ENCODE data around the gene AGPS. TPM values are rescaled to one million over a fixed set of nuclear protein-coding genes. Genes with fewer than 3 reads are reported as not detected.
"Not testable (repeated sequence)": the region's sequence is repeated elsewhere in the genome, so short reads cannot be mapped to it uniquely, and the experiment has no call there.

Gene AGPS
- total RNA-seq, 3 donors from 2014 or later, result 28.2 to 30.6 (median 28.5) TPM

- Histone ChIP-seq H3K27ac (no peak overlapping the region), H3K9me3 (no peaks in the 10 kb centered on the region), H3K4me3 (no peak overlapping the region), H3K27me3 (no peaks in the 10 kb centered on the region), H3K4me1 (peaks cover 0 to 7% of the 10 kb centered on the region in 2 donors), H3K36me3 (no peaks in the 10 kb centered on the region)
- TF ChIP-seq POLR2A (IDR thresholded peaks at IDR 0.05) (no peak), CTCF (IDR thresholded peaks at IDR 0.05) (no peak), POLR2AphosphoS5 (IDR thresholded peaks at IDR 0.05) (no peak)
- DNase-seq (ENCODE audit: low spot score in 2 of 2), result no peak
- intact Hi-C loops (cut with DNase I; ENCODE audit: low total_unique reads), result no loop called here
Observed at GRCh38 chr2:177355874-177356273, 36.7 kb upstream of the AGPS start.

- H3K9me3 ChIP-seq, result no peaks in the 10 kb centered on the region
- H3K4me3 ChIP-seq, result no peak overlapping the region
- TF ChIP-seq POLR2A (IDR thresholded peaks at IDR 0.05) (no peak), CTCF (IDR thresholded peaks at IDR 0.05) (no peak), POLR2AphosphoS5 (IDR thresholded peaks at IDR 0.05) (no peak)
- H3K36me3 ChIP-seq, result no peaks in the 10 kb centered on the region
- no peak overlapping the region for H3K27ac ChIP-seq
- H3K27me3 ChIP-seq, result no peaks in the 10 kb centered on the region
- DNase-seq (ENCODE audit: low spot score in 2 of 2), result no peak
- H3K4me1 ChIP-seq, result no peaks in the 10 kb centered on the region
- intact Hi-C loops (cut with DNase I; ENCODE audit: low total_unique reads), result loop anchor here (1.0 kb wide), 1 partner anchor 13 kb away; no protein-coding TSS in a partner anchor
Observed at GRCh38 chr2:177359836-177360595, 32.6 kb upstream of the AGPS start.

GRCh38 chr2:177362499-177362898, 30.1 kb upstream of the AGPS start:
- H3K36me3 ChIP-seq, result no peaks in the 10 kb centered on the region
- H3K27ac ChIP-seq, result no peak overlapping the region
- no peak for DNase-seq (ENCODE audit: low spot score in 2 of 2)
- intact Hi-C loops (cut with DNase I; ENCODE audit: low total_unique reads), result no loop called here
- H3K27me3 ChIP-seq, result no peaks in the 10 kb centered on the region
- H3K4me3 ChIP-seq, result no peak overlapping the region
- H3K4me1 ChIP-seq, result no peaks in the 10 kb centered on the region
- no peak for TF ChIP-seq CTCF (IDR thresholded peaks at IDR 0.05)
- TF ChIP-seq POLR2A (IDR thresholded peaks at IDR 0.05), result no peak
- no peak for TF ChIP-seq POLR2AphosphoS5 (IDR thresholded peaks at IDR 0.05)
- H3K9me3 ChIP-seq, result no peaks in the 10 kb centered on the region

GRCh38 chr2:177363332-177363731, 29.2 kb upstream of the AGPS start:
- H3K27me3 ChIP-seq, result no peaks in the 10 kb centered on the region
- no peaks in the 10 kb centered on the region for H3K36me3 ChIP-seq
- TF ChIP-seq CTCF (IDR thresholded peaks at IDR 0.05) (no peak), POLR2AphosphoS5 (IDR thresholded peaks at IDR 0.05) (no peak), POLR2A (IDR thresholded peaks at IDR 0.05) (no peak)
- intact Hi-C loops (cut with DNase I; ENCODE audit: low total_unique reads), result no loop called here
- H3K27ac ChIP-seq, result no peak overlapping the region
- DNase-seq (ENCODE audit: low spot score in 2 of 2), result no peak
- H3K4me3 ChIP-seq, result no peak overlapping the region
- H3K4me1 ChIP-seq, result no peaks in the 10 kb centered on the region
- H3K9me3 ChIP-seq, result no peaks in the 10 kb centered on the region

- H3K4me1 ChIP-seq; H3K27ac ChIP-seq; H3K4me3 ChIP-seq; intact Hi-C loops (cut with DNase I; ENCODE audit: low total_unique reads); H3K9me3 ChIP-seq; H3K27me3 ChIP-seq; DNase-seq (ENCODE audit: low spot score in 2 of 2); H3K36me3 ChIP-seq: not testable (repeated sequence)
Observed at GRCh38 chr2:177365764-177366163, 26.8 kb upstream of the AGPS start.

GRCh38 chr2:177368023-177368422, 24.6 kb upstream of the AGPS start:
- H3K4me1 ChIP-seq; H3K27me3 ChIP-seq; H3K27ac ChIP-seq; H3K4me3 ChIP-seq; H3K9me3 ChIP-seq; H3K36me3 ChIP-seq; intact Hi-C loops (cut with DNase I; ENCODE audit: low total_unique reads); DNase-seq (ENCODE audit: low spot score in 2 of 2): not testable (repeated sequence)
